ENCODE data around the gene LY6G5B.

The LY6G5B gene

DNA sequence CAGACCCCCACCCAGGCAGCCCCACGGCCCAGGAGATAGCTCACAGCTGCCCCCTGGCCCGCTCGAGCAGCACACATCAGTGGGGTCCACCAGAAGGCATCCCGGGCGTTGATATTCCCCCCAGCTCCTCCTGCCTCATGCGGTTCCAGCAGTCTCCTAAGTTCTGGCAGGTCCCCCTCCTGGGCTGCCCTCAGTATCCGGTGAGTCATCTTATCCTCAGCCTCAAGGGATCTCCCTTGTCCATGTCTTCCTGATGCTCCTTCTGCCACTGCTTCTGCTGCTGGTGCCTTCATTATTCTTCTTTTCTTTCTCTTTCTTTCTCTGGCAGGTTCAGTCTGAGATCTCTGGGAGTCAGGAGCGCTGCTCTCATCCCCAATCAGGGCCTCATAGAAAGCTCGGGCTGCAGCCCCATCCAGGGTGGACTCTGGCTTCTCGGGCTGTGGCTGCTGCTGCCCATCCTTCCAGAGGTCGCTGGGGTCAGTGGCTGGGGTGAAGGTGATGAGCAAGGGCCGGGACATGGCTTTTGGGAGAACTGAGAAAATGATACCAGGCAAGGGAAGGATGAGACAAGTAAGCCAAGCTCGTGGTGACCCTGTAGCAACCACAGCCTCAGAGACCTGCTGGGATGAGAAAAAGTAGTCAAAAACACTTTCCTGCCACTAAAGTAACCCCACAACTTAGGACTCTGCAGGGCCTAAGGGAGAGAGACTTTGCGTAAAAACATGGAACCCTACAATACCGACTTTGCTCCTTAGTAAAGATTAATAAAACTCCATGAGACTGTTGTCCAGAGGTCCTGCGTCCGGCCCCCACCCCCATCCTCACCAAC lies 5.6 kb upstream of the LY6G5B start:
- DNase-seq = no peak

DNA sequence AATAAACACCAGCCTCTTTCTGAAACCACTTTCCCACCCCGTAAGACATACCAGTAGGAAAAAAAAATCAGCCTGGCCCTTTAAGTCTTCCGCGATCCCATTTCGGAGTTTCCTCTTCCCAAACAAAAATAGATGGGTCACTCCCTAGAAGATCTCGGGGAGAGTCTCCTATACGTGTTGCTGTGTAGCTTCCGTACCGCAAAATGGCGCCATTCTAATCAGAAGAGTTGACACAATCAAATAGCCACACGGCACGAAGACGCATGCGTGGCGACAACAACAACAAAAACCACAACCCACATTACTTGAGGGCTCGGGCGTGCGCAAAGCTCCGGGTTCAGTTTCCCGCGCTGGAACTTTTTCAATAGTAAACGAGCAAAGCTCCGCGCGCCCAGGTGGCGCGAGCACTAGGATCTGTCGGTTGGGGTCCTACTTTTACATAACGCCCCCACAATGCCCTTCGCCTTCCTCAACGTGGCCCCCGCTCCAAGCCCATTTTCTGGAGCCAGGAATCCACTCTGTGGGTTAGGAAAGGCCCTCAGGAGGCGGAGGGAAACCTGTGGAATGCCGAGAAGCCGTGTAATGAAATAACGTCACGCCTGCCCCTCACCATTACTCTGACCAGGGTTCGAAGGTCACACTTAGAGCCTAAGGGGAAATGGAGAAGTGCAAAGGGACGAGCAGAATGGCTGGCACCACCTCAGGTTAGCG lies 4.8 kb upstream of the LY6G5B start, which contains the start of gene GPANK1:
Gene GPANK1, minus strand, starts transcription at position 208 of the 711 bp plus-strand sequence. CDS start 519 bp downstream, outside the sequence.
- peak; percentile 93 for DNase-seq

DNA sequence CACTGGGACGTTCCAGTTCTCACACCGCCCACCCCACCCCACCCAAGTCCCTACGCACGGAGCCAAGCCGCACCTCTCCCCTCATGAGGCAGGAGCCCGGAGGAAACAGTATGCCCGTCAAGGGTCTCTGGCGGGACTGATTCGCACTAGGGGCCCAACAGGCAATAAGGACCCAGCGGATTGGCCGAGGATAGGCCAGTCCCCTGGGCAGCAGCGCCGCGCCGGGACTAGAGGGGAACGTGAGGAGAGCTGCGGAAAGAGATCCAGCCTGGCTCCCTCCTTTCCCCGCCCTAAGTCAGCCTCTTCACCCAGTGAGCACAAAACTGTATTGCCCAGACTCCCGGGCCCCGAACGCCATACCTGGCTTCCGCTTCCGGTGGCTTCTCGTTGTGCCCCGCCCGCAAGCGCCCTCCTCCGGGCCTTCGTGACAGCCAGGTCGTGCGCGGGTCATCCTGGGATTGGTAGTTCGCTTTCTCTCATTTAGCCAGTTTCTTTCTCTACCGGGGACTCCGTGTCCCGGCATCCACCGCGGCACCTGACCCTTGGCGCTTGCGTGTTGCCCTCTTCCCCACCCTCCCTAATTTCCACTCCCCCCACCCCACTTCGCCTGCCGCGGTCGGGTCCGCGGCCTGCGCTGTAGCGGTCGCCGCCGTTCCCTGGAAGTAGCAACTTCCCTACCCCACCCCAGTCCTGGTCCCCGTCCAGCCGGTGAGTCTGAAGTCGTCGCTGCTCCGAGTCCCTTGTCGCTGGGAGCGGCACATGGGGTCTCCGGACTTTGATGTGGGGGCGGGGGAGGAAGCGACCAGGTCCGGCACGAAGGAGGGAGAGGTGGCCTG lies 4.1 kb upstream of the LY6G5B start, which contains the start of gene CSNK2B:
Gene CSNK2B, plus strand, starts transcription at position 580 of the 836 bp plus-strand sequence. CDS start 752 bp downstream, outside the sequence.
- DNase-seq = peak; percentile 98

DNA sequence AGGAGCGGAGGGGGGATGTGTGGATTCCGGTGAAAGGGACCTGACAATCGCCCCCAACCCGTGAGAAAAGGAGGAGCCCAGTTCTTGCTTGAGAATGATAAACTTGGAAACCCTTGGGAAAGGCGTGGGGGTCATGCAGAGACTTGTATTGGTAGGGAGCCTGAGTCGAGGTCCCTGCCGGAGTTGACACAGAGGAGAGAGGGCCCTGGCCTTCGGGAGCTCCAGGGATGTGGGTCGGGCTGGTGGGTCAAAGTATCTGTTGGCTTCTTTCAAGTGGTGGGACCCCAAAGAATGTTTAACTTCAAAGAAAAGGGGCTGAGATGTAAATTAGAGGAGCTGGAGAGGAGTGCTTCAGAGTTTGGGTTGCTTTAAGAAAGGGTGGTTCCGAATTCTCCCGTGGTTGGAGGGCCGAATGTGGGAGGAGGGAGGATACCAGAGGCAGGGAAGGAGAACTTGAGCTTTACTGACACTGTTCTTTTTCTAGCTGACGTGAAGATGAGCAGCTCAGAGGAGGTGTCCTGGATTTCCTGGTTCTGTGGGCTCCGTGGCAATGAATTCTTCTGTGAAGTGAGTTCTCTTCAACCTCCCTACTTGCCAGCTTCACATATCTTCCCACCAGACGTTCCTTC lies 3.3 kb upstream of the LY6G5B start:
- no peak for DNase-seq

DNA sequence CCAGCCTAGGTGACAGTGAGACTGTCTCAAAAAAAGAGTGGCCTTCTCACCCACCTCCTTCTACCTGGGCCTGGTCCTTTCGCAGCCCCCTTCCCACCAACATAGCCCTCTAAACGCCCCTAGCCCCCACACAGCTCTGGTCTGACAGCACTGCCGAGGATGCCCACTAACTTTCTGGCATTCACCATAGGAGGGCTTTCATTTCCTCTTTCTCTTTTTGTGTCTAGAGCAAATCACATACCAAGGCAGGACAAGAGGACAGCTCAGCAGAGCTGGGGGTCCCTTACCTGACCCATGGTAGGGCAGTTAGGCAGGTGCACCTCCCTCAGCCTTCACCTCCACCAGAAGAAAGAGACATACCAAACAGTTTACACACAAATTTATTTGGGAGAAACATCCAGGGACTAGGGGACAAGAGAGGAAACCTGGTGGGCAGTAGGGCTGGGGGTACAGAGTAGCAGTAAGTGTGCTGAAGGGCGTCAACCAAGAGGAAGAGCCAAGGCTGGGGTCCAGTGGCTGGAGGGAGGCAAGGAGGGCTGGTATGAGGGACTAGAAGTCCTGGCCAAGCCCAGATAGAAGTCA lies 6.6 kb downstream of the LY6G5B start:
- DNase-seq = no peak

DNA sequence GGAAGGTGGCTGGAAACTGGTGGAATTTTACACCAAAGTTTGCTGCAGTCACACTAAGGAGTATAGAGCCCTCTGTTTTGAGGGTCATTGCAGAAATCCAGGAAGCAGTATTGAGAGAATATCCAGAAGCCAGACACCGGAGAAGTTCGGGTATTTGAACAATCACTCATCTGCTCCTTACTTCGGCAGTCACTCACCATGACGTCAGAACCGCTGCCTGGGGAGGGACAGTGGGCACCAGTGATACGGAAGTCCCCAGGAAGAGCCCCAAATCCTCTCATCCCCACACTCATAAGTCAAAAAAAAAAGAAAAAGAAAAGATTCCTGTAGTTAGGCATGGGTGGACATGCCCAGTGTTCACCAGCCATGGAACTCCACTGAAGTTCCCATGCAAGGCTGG lies 7.1 kb downstream of the LY6G5B start:
- DNase-seq = no peak

DNA sequence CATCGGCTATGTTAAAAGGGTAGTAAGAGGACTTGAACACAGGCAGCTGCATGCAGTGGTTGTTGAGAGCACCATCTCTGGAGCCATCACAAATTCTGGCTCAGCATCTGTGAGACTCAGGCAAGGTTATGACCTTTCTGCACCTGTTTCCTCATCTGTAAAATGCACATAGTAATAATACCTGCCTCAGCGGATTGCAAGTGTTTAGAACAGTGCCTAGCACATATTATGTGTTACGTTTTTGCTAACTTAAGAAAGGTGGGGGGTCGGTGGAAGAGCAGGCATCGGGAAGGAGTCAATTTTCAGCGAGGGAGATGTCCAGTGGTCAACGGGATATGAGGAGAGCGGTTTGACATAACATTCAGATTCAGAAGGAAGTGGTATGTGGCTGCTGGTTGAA lies 8.2 kb downstream of the LY6G5B start:
- no peak for DNase-seq

DNA sequence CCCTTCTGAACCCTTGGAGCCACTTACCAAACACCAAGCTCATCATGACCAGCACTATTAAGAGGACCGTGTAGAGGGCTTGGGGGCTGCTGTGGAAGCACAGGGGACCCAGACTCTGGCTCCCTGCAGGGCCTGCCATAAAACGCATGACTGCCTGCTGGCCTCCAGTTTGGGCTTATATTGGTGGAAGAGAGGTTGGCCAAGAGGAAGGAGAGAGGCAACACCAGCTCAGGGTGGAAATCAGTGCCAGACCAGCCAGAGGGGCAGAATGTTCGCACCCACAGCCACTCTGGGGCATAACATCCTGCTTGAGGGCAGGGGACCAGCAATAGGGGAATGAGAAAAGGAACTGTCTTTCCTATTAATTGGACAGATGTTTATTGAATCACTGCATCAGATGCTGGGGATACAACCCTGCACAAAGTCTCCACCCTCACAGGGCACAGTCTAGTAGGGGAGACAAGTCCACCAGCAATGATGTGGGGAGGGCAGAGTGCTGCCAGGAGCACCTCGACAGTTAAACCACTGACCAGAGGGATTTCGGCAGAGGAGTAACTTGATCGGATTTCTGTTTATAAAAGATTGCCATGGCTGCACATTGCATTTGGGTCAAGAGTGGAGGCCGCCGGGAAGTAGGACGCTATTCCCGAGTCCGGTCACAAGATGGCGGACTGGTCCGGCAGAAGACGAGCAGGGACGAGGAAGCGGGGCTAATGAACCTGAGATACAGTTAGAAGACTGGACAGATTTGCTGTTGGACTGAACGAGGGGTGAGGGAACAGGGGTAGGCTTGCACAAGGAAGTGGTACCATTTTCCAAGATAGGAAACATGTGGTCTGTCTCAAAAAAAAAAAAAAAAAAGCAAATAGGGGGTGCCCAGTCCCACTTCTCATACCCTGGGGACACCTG lies 10.7 kb downstream of the LY6G5B start, which contains the start of gene LY6G5C:
Gene LY6G5C, minus strand, starts transcription at position 842 of the 909 bp plus-strand sequence. Its CDS starts 694 bp downstream, at position 148.
- DNase-seq = peak; percentile 79

DNA sequence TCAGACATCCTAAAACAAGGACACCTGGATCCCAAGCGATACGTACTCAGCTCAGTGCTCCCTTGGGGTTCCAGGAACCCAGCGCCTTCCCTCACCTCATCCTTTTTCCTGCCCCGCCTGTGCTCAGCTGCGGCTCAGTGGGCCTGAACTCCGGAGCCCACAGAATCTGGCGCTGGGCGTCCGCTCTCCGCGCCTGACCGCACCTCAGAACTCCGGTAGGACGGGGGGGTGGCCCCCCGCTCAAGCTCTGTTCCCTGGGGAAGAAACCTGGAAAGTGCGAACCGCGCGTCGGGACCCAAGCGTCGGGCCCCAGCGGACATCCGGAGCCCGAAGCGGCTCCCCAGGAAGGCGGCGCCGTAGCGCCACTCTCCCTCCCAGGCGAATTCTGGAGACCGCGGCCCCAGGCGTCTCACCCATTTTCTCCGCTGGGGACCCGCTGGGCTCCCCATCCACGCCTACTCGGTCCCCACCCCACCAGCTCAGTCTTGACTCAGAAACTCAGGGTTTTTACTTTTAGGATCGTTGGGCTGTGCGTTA lies 11.4 kb downstream of the LY6G5B start:
- peak; percentile 41 for DNase-seq

DNA sequence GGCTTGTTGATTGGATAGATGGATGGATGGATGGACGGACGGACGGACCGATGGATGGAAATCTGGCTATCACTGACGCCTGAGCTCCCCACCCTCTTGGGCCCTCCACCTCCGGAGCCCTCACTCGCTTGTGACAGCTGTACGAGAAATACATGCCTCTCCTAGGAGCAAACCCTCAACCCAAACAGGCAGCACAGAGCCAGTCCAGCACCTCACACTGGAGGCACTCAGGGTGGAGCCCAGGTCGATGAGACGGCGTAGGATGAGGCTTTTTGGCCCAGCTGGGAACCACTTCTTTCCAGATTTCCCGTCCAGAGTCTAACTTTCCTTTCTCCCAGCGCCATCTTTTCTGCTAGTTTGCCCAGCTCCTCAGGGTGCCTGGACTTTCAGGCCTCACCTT lies 13.8 kb downstream of the LY6G5B start:
- no peak for DNase-seq

DNA sequence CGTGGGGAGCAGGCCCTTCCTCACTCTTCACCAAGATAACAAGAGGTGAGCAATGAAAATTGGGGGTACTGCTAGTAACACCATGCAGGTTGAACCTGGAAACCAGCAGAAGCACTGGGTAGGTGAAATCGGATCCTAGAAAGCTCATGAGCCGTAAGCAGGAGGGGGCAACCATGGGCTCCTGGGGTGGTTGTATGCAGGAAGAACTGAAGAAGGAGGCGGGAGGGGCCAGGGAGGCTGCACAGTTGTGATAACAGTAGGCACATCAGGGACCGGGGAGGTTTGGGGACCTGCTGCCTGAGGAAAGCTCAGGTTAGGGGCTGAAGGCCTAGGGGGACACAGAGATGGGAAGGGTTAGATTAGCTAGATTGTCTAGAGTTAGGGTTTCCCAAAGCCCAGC lies 16.7 kb downstream of the LY6G5B start:
- DNase-seq = no peak

DNA sequence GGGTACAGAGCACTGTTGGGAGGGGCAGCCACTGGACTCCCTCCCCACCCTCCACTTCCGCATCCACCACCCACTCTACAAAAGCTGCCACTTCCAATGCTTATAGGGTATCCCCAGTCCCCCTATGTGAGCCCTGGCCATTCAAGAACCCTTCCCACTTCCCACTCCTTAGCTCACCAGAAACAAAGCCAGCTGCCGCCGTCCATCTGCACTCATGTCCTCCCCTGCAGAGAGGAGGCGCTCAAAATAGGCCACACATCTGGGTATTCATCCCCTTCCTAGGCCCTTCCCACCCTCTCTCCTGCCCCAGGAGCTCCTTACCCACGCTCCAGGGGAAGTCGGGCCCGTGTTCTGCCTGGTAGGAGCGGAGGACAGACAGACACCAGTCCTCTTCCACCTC lies 17.5 kb downstream of the LY6G5B start:
- DNase-seq = no peak

DNA sequence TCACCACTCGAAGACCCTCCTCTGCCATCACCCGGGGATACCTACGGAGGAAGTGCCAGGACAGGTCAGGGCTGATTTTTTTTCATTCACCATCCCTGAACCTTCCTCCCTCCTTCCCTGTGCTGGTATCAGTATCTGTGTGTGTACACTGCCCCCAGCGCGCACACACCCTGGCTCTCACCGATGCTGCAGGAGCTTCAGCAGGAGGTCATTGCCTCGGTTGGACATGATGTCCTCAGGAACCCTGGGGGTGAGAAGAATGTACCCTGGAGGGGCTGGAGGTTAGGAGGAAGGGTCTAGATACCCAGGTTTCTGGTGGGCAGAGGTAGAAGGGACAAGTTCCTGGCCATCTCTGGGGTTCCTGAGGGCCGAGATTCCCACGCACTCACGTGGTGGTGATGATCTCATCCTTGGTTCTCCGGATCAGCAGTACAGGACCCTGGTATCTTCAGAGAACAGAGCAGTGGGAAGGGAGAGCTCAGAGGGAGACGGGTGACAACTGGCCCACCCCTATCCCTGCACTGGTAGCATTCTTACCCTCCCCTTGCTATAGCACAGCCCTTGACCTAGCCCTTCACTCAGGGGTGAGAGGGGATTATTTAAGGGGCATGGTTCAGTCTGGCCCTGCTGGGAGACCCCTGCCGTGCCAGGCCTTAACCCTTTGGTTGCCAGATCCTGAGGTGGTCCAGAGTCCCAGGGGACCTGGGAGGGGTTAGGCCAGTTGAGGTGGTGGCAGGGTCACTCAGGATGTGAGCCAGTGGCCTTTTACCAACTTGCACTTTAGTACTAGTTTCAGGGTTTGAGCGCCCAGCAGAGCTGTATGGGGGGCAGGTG lies 18.3 kb downstream of the LY6G5B start:
- no peak for DNase-seq

DNA sequence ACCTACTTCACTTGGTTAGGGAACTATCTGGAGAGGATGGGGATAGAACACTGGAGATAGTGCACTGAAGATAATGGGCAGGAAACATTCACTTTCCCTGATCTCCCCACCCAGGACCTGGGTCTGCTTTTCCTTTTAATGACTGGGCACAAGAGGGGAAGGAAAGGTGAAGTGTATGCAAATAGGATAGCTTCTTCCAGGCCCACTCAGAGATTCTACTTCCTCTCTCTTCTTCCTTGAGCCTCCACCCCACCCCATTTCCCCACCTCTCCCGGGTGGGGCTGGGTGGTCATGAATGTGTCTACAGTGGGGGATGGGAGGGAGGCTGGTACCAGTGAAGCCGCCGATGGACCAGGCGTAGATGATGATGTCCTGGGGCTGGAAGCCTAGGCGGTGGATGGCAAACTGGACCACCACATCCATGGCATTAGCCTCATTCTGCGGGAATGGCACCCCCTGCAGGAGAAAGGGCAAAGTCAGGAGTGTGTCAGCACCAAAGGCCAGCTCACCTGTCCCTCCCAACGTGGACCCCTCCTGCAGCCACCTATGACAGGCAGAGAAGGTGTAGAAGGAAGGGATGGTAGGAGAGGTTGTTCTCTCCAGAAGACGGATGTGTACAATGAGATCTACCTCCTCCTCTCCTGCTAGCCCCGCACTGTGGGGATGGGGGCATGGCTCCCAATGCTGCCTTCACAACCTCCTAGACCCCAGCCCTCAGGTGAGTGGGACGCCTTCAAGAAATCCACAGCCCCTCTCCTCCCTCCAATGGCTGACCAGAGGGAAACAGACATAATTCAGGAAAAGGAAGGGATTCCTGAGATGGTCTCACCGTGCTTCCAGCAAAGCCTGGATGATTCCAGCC lies 19.7 kb downstream of the LY6G5B start:
- DNase-seq = no peak

DNA sequence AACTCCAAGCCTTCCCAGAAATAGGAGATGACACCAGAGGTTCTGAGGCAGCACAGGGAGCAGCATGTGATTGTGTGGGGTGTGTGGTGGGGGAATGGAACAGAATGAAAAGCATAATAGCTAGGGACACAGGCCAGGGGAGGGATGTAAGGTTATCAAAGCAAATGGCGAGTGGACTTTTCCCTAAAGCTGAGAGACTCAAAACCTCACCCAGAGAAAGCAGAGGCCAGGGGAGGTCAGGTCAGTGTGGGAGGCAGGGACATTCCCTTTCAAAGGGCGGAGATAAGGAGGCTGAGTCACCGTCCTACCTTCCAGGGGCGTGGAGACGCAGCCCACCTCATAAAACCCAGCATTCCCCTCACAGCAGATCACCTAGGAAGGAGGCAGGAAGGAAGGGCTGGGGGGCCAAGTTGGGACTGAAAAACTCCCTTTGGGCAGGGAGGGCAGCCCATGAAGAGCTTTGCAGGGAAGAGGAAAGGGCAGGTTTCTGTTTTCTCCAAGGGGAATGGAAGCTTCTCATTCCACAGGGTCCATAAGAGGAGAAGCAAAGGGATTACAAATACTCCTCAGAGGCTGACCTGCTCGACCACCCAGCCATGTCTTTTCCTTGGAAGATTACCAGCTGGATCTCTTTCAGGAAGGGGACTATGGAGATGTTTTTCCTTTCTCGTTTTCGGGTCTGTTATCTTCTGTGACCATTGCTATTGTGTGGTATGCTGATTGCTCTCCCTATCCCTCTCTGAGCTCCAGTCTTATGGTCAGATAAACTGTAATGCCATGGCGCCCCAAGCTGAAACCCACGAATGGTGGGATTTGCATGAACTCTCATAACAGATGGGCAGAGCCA lies 20.7 kb downstream of the LY6G5B start:
- DNase-seq = no peak

DNA sequence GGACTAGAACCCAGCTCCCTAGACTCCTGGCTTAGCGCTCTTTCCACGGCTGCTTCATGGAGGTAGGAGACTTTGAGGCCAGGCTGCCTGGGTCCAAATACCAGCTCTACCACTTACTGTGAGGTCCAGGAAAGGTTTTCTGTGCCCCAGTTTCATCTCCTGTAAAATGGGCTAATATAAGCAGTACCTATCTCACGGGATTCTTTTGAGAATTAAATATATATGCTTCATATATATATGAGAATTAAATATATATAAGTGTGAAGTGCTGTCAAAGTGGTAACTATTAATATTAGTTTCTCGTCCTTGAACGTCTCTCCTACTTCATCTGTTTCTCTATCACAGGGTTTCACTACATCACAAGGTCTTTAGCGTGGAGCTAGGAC lies 21.3 kb downstream of the LY6G5B start:
- no peak for DNase-seq

DNA sequence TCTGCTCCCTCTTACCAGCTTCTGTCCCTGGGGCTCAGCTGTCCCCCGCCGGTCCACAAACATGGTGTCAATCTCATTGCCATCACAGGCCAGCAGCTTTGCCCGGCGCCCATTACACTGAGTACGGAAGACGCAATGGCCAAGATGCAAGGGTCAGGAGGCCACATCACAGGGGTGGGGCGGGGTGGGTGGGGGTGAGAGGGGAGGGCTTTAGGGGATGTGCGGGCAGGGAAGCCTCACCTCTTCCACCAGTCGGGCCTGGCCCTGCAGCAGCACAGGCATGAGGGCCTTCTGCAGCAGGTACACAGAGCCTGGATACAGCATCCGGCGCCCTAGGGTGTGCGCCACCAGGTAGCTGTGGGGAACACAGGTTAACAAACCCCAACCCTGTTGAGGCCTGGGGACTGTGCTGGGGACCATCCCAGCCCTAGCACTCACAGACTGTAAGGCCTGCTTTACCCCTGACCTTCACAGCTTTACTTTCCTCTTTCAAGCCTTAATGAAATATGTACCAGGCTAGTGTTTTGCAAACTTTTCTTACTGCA lies 21.9 kb downstream of the LY6G5B start:
- DNase-seq = no peak

DNA sequence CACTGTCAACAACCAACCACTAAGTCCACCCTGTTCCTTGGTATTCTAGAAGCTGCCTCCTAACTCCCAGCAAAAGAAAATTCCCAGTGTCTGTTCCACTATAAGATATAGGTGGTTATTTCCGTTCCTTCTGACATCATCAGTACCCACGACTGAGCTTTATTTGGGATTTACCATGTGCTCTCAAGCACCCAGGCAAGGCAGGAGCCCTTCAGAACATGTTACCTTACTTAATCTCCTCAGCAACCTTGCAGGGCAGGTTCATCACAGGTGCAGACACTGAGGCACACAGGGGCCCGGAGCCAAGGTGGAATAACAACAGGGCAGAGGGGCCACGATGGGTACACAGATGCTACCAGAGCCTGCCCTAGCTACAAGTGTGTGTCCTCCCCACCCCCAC lies 22.6 kb downstream of the LY6G5B start:
- no peak for DNase-seq

Data from CD4-positive, alpha-beta T cell treated with Interleukin-12 subunit alpha and Interleukin-12 subunit beta, for 1 hour (primary cell).